CD4-positive, alpha-beta T cell treated with Interleukin-21 for 1 hour (primary cell): ENCODE measurements around the gene ZNF223.

Experiments used
- DNase-seq: peaks from one replicate; pipeline ENCODE4 v3.0.0-alpha.2; 2020

The ZNF223 gene

GRCh38 chr19:44072543-44073401, 20.9 kb downstream of the ZNF223 start:
- no peak for DNase-seq

- no peak for DNase-seq
These were observed 24.5 kb downstream of the ZNF223 start for GRCh38 chr19:44076325-44076724.

GRCh38 chr19:44092108-44092507, 40.3 kb downstream of the ZNF223 start:
- DNase-seq = no peak

- DNase-seq = peak; percentile 90
These were observed 42.3 kb downstream of the ZNF223 start, which contains the start of gene ZNF224 for GRCh38 chr19:44093931-44094765. Gene ZNF224, plus strand, starts transcription at chr19:44094361. Its CDS starts 3,513 bp downstream, at chr19:44097874.

- DNase-seq = no peak
These were observed 55.9 kb downstream of the ZNF223 start for GRCh38 chr19:44107751-44108150.

- DNase-seq = no peak
These were observed 57.6 kb downstream of the ZNF223 start for GRCh38 chr19:44109458-44109857.

GRCh38 chr19:44111910-44112463, 60.2 kb downstream of the ZNF223 start:
- DNase-seq = no peak

- DNase-seq = no peak
These were observed 60.9 kb downstream of the ZNF223 start for GRCh38 chr19:44112802-44113137.

GRCh38 chr19:44113138-44113783, 61.4 kb downstream of the ZNF223 start, which contains the start of gene ZNF225:
Gene ZNF225, plus strand, starts transcription at chr19:44113399. Its CDS starts 2,429 bp downstream, at chr19:44115828.
- DNase-seq = peak; percentile 94

GRCh38 chr19:44113784-44114390, 62.1 kb downstream of the ZNF223 start:
- DNase-seq = no peak
